Neutrophil (primary cell): Measurements from ENCODE around the gene F12.

ENCODE experiments used
- H3K27ac ChIP-seq: fragments of 200-600 bp; sonication (generic); 2 replicates; pipeline ENCODE4 v1.5.1; 2016; ENCODE audit warnings: mild to moderate bottlenecking, moderate library complexity
- H3K27me3 ChIP-seq: fragments of 200-600 bp; sonication (generic); 2 replicates; pipeline ENCODE4 v1.6.0; 2016; ENCODE audit warnings: mild to moderate bottlenecking
- H3K36me3 ChIP-seq: fragments of 200-600 bp; sonication (generic); 2 replicates; pipeline ENCODE4 v1.5.1; 2017
- H3K4me1 ChIP-seq, 2 experiments: fragments of 200-600 bp in 1 of 2; sonication (generic) in 1 of 2; 1 replicate in 1 of 2; 2 replicates in 1 of 2; pipeline versions ENCODE4 v1.5.1 to v1.6.1; 2013 to 2016; ENCODE audit warnings: low read depth in 1 of 2, low read length in 1 of 2, mild to moderate bottlenecking in 1 of 2, moderate library complexity in 1 of 2; ENCODE audit not compliant: control insufficient read depth in 1 of 2, insufficient read depth in 1 of 2
- H3K4me3 ChIP-seq, 2 experiments: fragments of 200-600 bp in 1 of 2; sonication (generic) in 1 of 2; 1 replicate in 1 of 2; 2 replicates in 1 of 2; pipeline ENCODE4 v1.5.1; 2013 to 2016; ENCODE audit warnings: low read depth in 1 of 2, low read length in 1 of 2, mild to moderate bottlenecking in 1 of 2, moderate library complexity in 1 of 2
- H3K9me3 ChIP-seq: fragments of 200-600 bp; sonication (generic); 2 replicates; pipeline ENCODE4 v1.5.1; 2016
- CTCF ChIP-seq: fragments of 200-600 bp; sonication (generic); IDR thresholded peaks from 2 replicates; pipeline ENCODE4 v1.5.1; 2016; ENCODE audit warnings: antibody characterized with exemption

The F12 gene

GRCh38 chr5:177403792-177404640, 5.3 kb downstream of the F12 start:
- Histone ChIP-seq H3K9me3 (no peaks in the 10 kb centered on the region), H3K27ac (peak overlapping the region; percentile 93), H3K36me3 (no peaks in the 10 kb centered on the region), H3K4me3 (peak overlapping the region; percentile 52 to 80), H3K27me3 (peaks cover 52% of the 10 kb centered on the region), H3K4me1 (peaks cover 51 to 53% of the 10 kb centered on the region in 2 experiments)
- peak; percentile 97 for TF ChIP-seq CTCF

- peak overlapping the region; percentile 93 for H3K27ac ChIP-seq
- peak overlapping the region; percentile 52 to 80 for H3K4me3 ChIP-seq
- H3K36me3 ChIP-seq: no peaks in the 10 kb centered on the region
- TF ChIP-seq CTCF: no peak
- no peaks in the 10 kb centered on the region for H3K9me3 ChIP-seq
- peaks cover 50 to 53% of the 10 kb centered on the region in 2 experiments for H3K4me1 ChIP-seq
- peaks cover 59% of the 10 kb centered on the region for H3K27me3 ChIP-seq
Measured at GRCh38 chr5:177403102-177403791, 6.1 kb downstream of the F12 start.

- peaks cover 66% of the 10 kb centered on the region for H3K27me3 ChIP-seq
- no peak overlapping the region for H3K27ac ChIP-seq
- peak; percentile 47 for TF ChIP-seq CTCF
- H3K36me3 ChIP-seq: no peaks in the 10 kb centered on the region
- H3K4me3 ChIP-seq: peak overlapping the region; percentile 52 to 80
- no peaks in the 10 kb centered on the region for H3K9me3 ChIP-seq
- peaks cover 50 to 53% of the 10 kb centered on the region in 2 experiments for H3K4me1 ChIP-seq
Measured at GRCh38 chr5:177402271-177403043, 6.9 kb downstream of the F12 start.

GRCh38 chr5:177399997-177400868, 9.1 kb downstream of the F12 start, which contains the start of gene PFN3:
TSS of gene PFN3 (minus strand) at chr5:177400661. CDS start at chr5:177400576, 85 bp downstream.
- no peak within 1 kb of the TSS for H3K27ac ChIP-seq
- H3K9me3 ChIP-seq: no peaks in the 10 kb centered on the region
- no peaks in the 10 kb centered on the region for H3K36me3 ChIP-seq
- H3K4me3 ChIP-seq: no peak within 1 kb of the TSS
- H3K4me1 ChIP-seq: peaks cover 38 to 43% of the 10 kb centered on the region in 2 experiments
- no peak for TF ChIP-seq CTCF
- H3K27me3 ChIP-seq: peaks cover 66% of the 10 kb centered on the region
